ENCODE data around the gene PDSS1. TPM values are rescaled to one million over a fixed set of nuclear protein-coding genes. Genes with fewer than 3 reads are reported as not detected.

PDSS1 gene
- total RNA-seq, 1 donor from 2014 or later: 8.7 TPM

DNA sequence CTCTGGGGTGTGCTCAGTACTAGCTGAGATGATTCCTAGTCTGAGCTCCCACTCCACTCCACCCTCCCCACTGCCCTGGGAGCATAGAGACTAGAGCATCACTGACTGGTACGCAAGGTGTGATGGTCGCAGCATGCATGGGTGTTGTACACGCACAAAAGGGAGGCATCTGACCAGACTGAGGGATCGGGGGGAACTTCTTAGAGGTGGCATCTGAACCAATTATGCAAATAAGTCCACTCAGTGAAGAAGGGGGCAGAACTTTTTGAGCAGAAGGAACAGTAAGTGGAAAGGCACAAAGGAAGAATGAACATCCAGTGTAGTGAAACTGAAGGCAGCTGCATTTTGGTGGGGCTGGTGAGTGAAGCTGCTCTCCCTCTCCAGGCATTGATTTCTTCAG lies 25.5 kb downstream of the PDSS1 start:
- H3K36me3 Mint-ChIP-seq (ENCODE audit: low read depth): peaks cover 57% of the 10 kb centered on the region
- no peak overlapping the region for H3K4me3 Mint-ChIP-seq
- ATAC-seq (ENCODE audit: low read depth) (no peak), DNase-seq (no peak)
- no peak overlapping the region for H3K27ac Mint-ChIP-seq
- ChIA-PET POLR2A (no interaction called here), CTCF (interaction anchor here (1.2 to 10.6 kb wide), 2 partner anchors 138 to 159 kb away, joined by 3 to 254 read pairs; partner anchors contain the start of gene ABI1)
- no peaks in the 10 kb centered on the region for H3K27me3 Mint-ChIP-seq
- H3K4me1 Mint-ChIP-seq: peaks cover 4% of the 10 kb centered on the region
- no peaks in the 10 kb centered on the region for H3K9me3 Mint-ChIP-seq
- intact Hi-C loops (cut with micrococcal nuclease): no loop called here
- TF ChIP-seq, protein P1, sequence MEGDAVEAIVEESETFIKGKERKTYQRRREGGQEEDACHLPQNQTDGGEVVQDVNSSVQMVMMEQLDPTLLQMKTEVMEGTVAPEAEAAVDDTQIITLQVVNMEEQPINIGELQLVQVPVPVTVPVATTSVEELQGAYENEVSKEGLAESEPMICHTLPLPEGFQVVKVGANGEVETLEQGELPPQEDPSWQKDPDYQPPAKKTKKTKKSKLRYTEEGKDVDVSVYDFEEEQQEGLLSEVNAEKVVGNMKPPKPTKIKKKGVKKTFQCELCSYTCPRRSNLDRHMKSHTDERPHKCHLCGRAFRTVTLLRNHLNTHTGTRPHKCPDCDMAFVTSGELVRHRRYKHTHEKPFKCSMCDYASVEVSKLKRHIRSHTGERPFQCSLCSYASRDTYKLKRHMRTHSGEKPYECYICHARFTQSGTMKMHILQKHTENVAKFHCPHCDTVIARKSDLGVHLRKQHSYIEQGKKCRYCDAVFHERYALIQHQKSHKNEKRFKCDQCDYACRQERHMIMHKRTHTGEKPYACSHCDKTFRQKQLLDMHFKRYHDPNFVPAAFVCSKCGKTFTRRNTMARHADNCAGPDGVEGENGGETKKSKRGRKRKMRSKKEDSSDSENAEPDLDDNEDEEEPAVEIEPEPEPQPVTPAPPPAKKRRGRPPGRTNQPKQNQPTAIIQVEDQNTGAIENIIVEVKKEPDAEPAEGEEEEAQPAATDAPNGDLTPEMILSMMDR (IDR thresholded peaks at IDR 0.05): no peak

DNA sequence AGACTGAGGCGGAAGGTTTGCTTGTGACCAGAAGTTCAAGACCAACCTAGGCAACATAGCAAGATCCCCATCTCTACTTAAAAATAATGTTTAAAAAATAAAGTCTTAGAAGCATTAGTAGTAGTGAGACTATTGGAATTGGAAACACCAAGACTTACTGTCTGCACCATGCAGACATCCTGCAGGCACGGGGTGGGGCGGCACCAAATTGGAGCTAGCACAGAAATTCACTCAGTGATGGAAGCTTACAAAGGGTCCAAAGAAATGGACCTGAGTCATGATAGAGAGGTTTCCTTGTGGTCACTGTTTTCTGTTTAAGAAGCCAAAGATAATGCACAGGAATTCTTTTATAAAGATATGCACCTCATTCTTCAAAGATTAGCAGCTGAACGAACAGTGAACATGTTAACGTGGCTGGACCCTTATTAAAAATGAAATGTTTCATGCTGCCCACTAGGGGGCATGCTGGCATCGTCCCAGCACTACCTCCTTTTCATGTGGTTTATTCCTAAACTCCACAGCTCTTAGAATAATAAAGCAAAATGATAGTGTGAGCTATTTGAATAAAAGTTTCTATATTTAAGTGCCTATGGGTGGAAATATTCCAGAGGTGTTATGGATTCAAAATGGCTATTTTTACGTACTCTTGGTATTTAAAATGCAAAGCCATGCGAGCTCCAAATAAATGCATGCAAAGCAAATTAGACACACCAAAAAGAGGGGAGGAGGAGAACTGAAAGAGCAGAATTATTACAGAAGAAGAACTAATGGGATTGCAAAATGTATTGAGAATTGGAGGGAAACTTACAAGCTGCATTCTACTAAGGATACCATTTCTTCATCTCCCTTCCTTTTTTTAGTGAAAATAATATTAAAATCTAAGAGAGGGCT lies 28.6 kb downstream of the PDSS1 start:
- ATAC-seq (ENCODE audit: low read depth) (peak; percentile 80), DNase-seq (no peak)
- no peaks in the 10 kb centered on the region for H3K9me3 Mint-ChIP-seq
- intact Hi-C loops (cut with micrococcal nuclease): loop anchor here (1.0 kb wide), 4 partner anchors 11 to 391 kb away; no protein-coding TSS in a partner anchor
- TF ChIP-seq, protein P1 (IDR thresholded peaks at IDR 0.05): peak; percentile 45
- ChIA-PET CTCF (interaction anchor here (0.6 to 10.6 kb wide), 49 partner anchors 9 to 428 kb away, joined by 3 to 254 read pairs (median 5); partner anchors contain the start of genes ABI1, PDSS1 and YME1L1), POLR2A (interaction anchor here (0.8 to 2.0 kb wide), 7 partner anchors 13 to 390 kb away, joined by 3 to 15 read pairs (median 4); partner anchors contain the start of gene ABI1)
- H3K4me1 Mint-ChIP-seq: peaks cover 17% of the 10 kb centered on the region
- peaks cover 44% of the 10 kb centered on the region for H3K36me3 Mint-ChIP-seq (ENCODE audit: low read depth)
- H3K27ac Mint-ChIP-seq: peak overlapping the region; percentile 4
- no peak overlapping the region for H3K4me3 Mint-ChIP-seq
- H3K27me3 Mint-ChIP-seq: no peaks in the 10 kb centered on the region

DNA sequence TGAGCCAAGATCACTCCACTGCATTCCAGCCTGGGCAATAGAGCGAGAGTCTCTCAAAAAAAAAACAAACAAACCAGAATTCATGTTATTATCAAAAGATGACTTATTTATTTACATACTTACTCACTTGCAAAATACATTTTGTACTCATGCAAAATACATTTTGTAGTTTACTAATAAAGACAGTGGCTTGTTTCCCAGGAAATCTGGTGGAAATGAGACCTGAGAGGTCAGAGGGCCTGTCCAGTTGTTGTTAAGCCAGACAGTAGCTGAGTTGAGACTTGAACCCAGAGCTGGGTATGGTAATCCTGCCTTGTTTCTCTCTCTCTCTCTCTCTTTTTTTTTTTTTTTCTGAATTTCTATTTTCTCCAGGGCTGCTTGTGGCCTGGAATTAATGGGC lies 29.5 kb downstream of the PDSS1 start:
- Mint-ChIP-seq H3K4me1 (peaks cover 20% of the 10 kb centered on the region), H3K4me3 (no peak overlapping the region), H3K9me3 (no peaks in the 10 kb centered on the region), H3K36me3 (ENCODE audit: low read depth) (peaks cover 39% of the 10 kb centered on the region), H3K27ac (no peak overlapping the region), H3K27me3 (no peaks in the 10 kb centered on the region)
- TF ChIP-seq, protein P1 (IDR thresholded peaks at IDR 0.05): no peak
- ChIA-PET CTCF (interaction anchor here (1.0 to 10.6 kb wide), 25 partner anchors 9 to 393 kb away, joined by 3 to 254 read pairs (median 9); partner anchors contain the start of genes ABI1 and PDSS1), POLR2A (interaction anchor here (0.7 to 2.0 kb wide), 5 partner anchors 9 to 154 kb away, joined by 3 to 15 read pairs (median 6); no protein-coding TSS in a partner anchor)
- no peak for ATAC-seq (ENCODE audit: low read depth)
- intact Hi-C loops (cut with micrococcal nuclease): no loop called here
- no peak for DNase-seq

DNA sequence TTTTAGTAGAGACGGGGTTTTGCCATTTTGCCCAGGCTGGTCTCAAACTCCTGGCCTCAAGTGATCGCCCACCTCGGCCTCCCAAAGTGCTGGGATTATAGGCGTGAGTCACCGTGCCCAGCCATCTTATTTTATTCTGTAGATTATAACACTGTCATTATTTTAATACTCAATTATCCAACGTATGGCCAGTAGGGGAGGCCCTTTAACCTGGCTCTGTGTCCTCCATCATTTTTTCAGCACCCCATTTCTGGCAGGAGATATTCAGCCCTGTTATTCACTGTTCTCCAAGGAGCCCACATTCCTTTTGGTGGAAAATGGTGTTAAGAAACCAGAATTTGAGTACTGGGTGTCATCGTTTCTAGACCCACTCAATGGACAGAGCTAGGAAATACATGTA lies 31.5 kb downstream of the PDSS1 start:
- no peak for DNase-seq
- intact Hi-C loops (cut with micrococcal nuclease): no loop called here
- H3K4me3 Mint-ChIP-seq: no peak overlapping the region
- POLR2A ChIA-PET: interaction anchor here (1.0 kb wide), 1 partner anchor 11 kb away, joined by 3 read pairs; no protein-coding TSS in a partner anchor
- TF ChIP-seq, protein P1 (IDR thresholded peaks at IDR 0.05): no peak
- peaks cover 20% of the 10 kb centered on the region for H3K4me1 Mint-ChIP-seq
- peaks cover 34% of the 10 kb centered on the region for H3K36me3 Mint-ChIP-seq (ENCODE audit: low read depth)
- H3K27me3 Mint-ChIP-seq: no peaks in the 10 kb centered on the region
- no peaks in the 10 kb centered on the region for H3K9me3 Mint-ChIP-seq
- CTCF ChIA-PET: interaction anchor here (10.6 kb wide), 1 partner anchor 153 kb away, joined by 254 read pairs; no protein-coding TSS in a partner anchor
- H3K27ac Mint-ChIP-seq: no peak overlapping the region
- ATAC-seq (ENCODE audit: low read depth): no peak

DNA sequence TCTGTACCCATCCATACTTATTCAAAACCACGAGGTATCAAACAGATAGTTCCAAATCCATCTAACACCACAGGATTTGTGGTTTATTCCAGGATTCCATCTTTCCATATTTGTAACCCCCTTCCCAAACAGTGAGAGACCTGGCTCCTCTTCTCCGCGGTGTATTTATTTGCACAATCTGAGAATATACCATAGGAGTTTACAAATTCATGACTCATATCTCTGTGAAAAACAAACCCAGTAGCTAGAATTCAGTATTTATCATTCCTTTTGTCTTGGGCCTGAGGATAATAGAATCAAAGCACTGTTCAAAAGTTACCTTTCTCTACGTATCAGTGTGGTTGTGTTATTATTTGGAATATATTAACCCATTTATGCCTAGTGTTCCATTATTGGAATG lies 31.9 kb downstream of the PDSS1 start:
- no peak for DNase-seq
- no peaks in the 10 kb centered on the region for H3K27me3 Mint-ChIP-seq
- H3K4me3 Mint-ChIP-seq: no peak overlapping the region
- H3K36me3 Mint-ChIP-seq (ENCODE audit: low read depth): peaks cover 30% of the 10 kb centered on the region
- TF ChIP-seq, protein P1 (IDR thresholded peaks at IDR 0.05): no peak
- no peak overlapping the region for H3K27ac Mint-ChIP-seq
- no peak for ATAC-seq (ENCODE audit: low read depth)
- CTCF ChIA-PET: interaction anchor here (10.6 kb wide), 1 partner anchor 152 kb away, joined by 254 read pairs; no protein-coding TSS in a partner anchor
- intact Hi-C loops (cut with micrococcal nuclease): no loop called here
- H3K9me3 Mint-ChIP-seq: no peaks in the 10 kb centered on the region
- peaks cover 20% of the 10 kb centered on the region for H3K4me1 Mint-ChIP-seq
- POLR2A ChIA-PET: interaction anchor here (0.6 to 1.0 kb wide), 3 partner anchors 11 to 132 kb away, joined by 3 read pairs; partner anchors contain the start of gene ABI1

Measured in activated B cell treated with CpG ODN at 0.5 μM for 24 hours (primary cell).